GM19468 (cell line): ENCODE measurements around the gene CHCHD6.

Experiments used
- ATAC-seq: cut with Tn5 transposase; IDR thresholded peaks from one replicate; pipeline ENCODE4 v1.9.1; 2021; ENCODE audit warnings: mild to moderate bottlenecking, moderate library complexity, moderate number of reproducible peaks; ENCODE audit not compliant: unreplicated experiment; ENCODE audit errors: extremely low read depth

CHCHD6 gene

GRCh38 chr3:126930936-126931600 is 227.0 kb downstream of the CHCHD6 start:
- no peak for ATAC-seq

- ATAC-seq, result no peak
Observed at GRCh38 chr3:126931806-126932187, 227.8 kb downstream of the CHCHD6 start.

GRCh38 chr3:126932188-126932931 is 228.3 kb downstream of the CHCHD6 start:
- ATAC-seq, result no peak

GRCh38 chr3:126934031-126934531 is 230.0 kb downstream of the CHCHD6 start:
- no peak for ATAC-seq

GRCh38 chr3:126934991-126935390 is 231.0 kb downstream of the CHCHD6 start:
- no peak for ATAC-seq

- ATAC-seq, result no peak
Observed at GRCh38 chr3:126935756-126936509, 231.9 kb downstream of the CHCHD6 start.

GRCh38 chr3:126936853-126937425 is 232.9 kb downstream of the CHCHD6 start:
- ATAC-seq, result no peak

GRCh38 chr3:126937533-126937932 is 233.5 kb downstream of the CHCHD6 start:
- ATAC-seq, result no peak

- no peak for ATAC-seq
Observed at GRCh38 chr3:126937973-126938372, 233.9 kb downstream of the CHCHD6 start.

GRCh38 chr3:126938520-126939337 is 234.7 kb downstream of the CHCHD6 start:
- ATAC-seq, result no peak

GRCh38 chr3:126939338-126939718 is 235.3 kb downstream of the CHCHD6 start:
- no peak for ATAC-seq

- no peak for ATAC-seq
Observed at GRCh38 chr3:126939733-126940132, 235.7 kb downstream of the CHCHD6 start.

GRCh38 chr3:126941721-126942270 is 237.8 kb downstream of the CHCHD6 start:
- ATAC-seq, result no peak

- ATAC-seq, result no peak
Observed at GRCh38 chr3:126944089-126944965, 240.3 kb downstream of the CHCHD6 start.

- no peak for ATAC-seq
Observed at GRCh38 chr3:126945171-126945721, 241.2 kb downstream of the CHCHD6 start.

GRCh38 chr3:126945891-126946290 is 241.9 kb downstream of the CHCHD6 start:
- ATAC-seq, result no peak

- no peak for ATAC-seq
Observed at GRCh38 chr3:126946405-126946804, 242.4 kb downstream of the CHCHD6 start.

- ATAC-seq, result no peak
Observed at GRCh38 chr3:126947429-126947828, 243.4 kb downstream of the CHCHD6 start.
